IMR-90 (cell line): ENCODE data around the gene BCAS3. TPM values are rescaled to one million over a fixed set of nuclear protein-coding genes. Genes with fewer than 3 reads are reported as not detected.

ENCODE experiments used
- ATAC-seq: fragments of 200-7000 bp; cut with Tn5 transposase; 2 replicates; pipeline ENCODE4 v1.9.1; 2020; ENCODE audit warnings: low read depth, mild to moderate bottlenecking, moderate library complexity
- BruUV-seq: library from RNA; stranded (reverse); fragments of 400-500 nt; replicated peaks from 2 replicates; lab custom pipeline; 2021; lab: Mats Ljungman, UMichigan
- CTCF ChIA-PET: fragments of 300-600 bp; formaldehyde crosslinking; extraction: SDS; loops from one replicate; lab custom pipeline; 2021; ENCODE audit warnings: antibody characterized with exemption; lab: Yijun Ruan, JAX
- POLR2A ChIA-PET: fragments of 300-600 bp; sonication (Branson Sonifier 250); formaldehyde crosslinking; loops from one replicate; lab custom pipeline; 2022; ENCODE audit warnings: antibody characterized with exemption; ENCODE audit not compliant: unreplicated experiment; lab: Charles Lee
- DNase-seq: peaks from one replicate; pipeline ENCODE4 v3.0.0; 2013
- H2AFZ ChIP-seq: replicated peaks from 2 replicates; pipeline ENCODE3; 2013; ENCODE audit warnings: low read length, mild to moderate bottlenecking; ENCODE audit not compliant: poor library complexity
- H2AK5ac ChIP-seq: 2 replicates; pipeline ENCODE4 v1.6.1; 2013; ENCODE audit warnings: low read depth, low read length, inconsistent platforms
- H2AK9ac ChIP-seq: replicated peaks from 2 replicates; pipeline ENCODE3; 2013; ENCODE audit warnings: mild to moderate bottlenecking, low read depth, low read length, moderate library complexity; ENCODE audit not compliant: poor library complexity
- H2BK120ac ChIP-seq: 2 replicates; pipeline ENCODE4 v1.6.1; 2013; ENCODE audit warnings: low read depth, low read length, inconsistent platforms
- H2BK15ac ChIP-seq: 3 replicates; pipeline ENCODE4 v1.6.1; 2013; ENCODE audit warnings: low read depth, low read length, inconsistent platforms
- H2BK20ac ChIP-seq: 2 replicates; pipeline ENCODE4 v1.6.1; 2013; ENCODE audit warnings: low read depth, mild to moderate bottlenecking, inconsistent platforms, low read length, moderate library complexity
- H2BK5ac ChIP-seq: 2 replicates; pipeline ENCODE4 v1.6.1; 2013; ENCODE audit warnings: mild to moderate bottlenecking, low read depth, low read length, inconsistent platforms; ENCODE audit not compliant: poor library complexity, severe bottlenecking
- H3K14ac ChIP-seq: replicated peaks from 2 replicates; pipeline ENCODE4 v1.6.1; 2013; ENCODE audit warnings: low read depth, low read length, inconsistent platforms
- H3K18ac ChIP-seq: 2 replicates; pipeline ENCODE4 v1.6.1; 2013; ENCODE audit warnings: low read depth, low read length, control low read depth
- H3K23ac ChIP-seq: 2 replicates; pipeline ENCODE4 v1.6.1; 2013; ENCODE audit warnings: low read depth, low read length, inconsistent platforms
- H3K27ac ChIP-seq: 2 replicates; pipeline ENCODE4 v1.5.1; 2013; ENCODE audit warnings: mild to moderate bottlenecking, control low read depth, low read length; ENCODE audit not compliant: insufficient read depth
- H3K27me3 ChIP-seq: 2 replicates; pipeline ENCODE4 v1.6.1; 2013; ENCODE audit warnings: low read length; ENCODE audit not compliant: control insufficient read depth, insufficient read depth
- H3K36me3 ChIP-seq: 2 replicates; pipeline ENCODE4 v1.6.1; 2013; ENCODE audit warnings: low read length, mixed read lengths; ENCODE audit not compliant: control insufficient read depth, insufficient read depth
- H3K4ac ChIP-seq: 2 replicates; pipeline ENCODE4 v1.6.1; 2013; ENCODE audit warnings: low read depth, low read length, inconsistent platforms
- H3K4me1 ChIP-seq: 2 replicates; pipeline ENCODE4 v1.6.1; 2013; ENCODE audit warnings: low read length, mixed read lengths; ENCODE audit not compliant: control insufficient read depth, insufficient read depth
- H3K4me2 ChIP-seq: 2 replicates; pipeline ENCODE4 v1.6.1; 2013; ENCODE audit warnings: low read depth, mild to moderate bottlenecking, control low read depth, low read length, moderate library complexity
- H3K4me3 ChIP-seq: 2 replicates; pipeline ENCODE4 v1.5.1; 2013; ENCODE audit warnings: low read depth, mild to moderate bottlenecking, control low read depth, low read length, moderate library complexity; ENCODE audit not compliant: insufficient read depth
- H3K56ac ChIP-seq: 2 replicates; pipeline ENCODE4 v1.6.1; 2013; ENCODE audit warnings: low read length, inconsistent platforms; ENCODE audit not compliant: insufficient read depth; ENCODE audit errors: extremely low read depth
- H3K79me1 ChIP-seq, 2 experiments: 2 replicates each; pipeline ENCODE4 v1.6.1; 2013; ENCODE audit warnings: low read length in 2 of 2, inconsistent platforms in 1 of 2, low read depth in 1 of 2
- H3K9ac ChIP-seq: 2 replicates; pipeline ENCODE4 v1.6.1; 2013; ENCODE audit warnings: low read depth, low read length, control low read depth
- H3K9me1 ChIP-seq: 2 replicates; pipeline ENCODE4 v1.6.1; 2013; ENCODE audit warnings: low read length, inconsistent platforms; ENCODE audit not compliant: insufficient read depth
- H3K9me3 ChIP-seq: 2 replicates; pipeline ENCODE4 v1.6.1; 2013; ENCODE audit warnings: low read length; ENCODE audit not compliant: control insufficient read depth, insufficient read depth
- H4K20me1 ChIP-seq: 2 replicates; pipeline ENCODE4 v1.6.1; 2013; ENCODE audit warnings: low read length, inconsistent platforms; ENCODE audit not compliant: insufficient read depth
- H4K5ac ChIP-seq: 2 replicates; pipeline ENCODE4 v1.6.1; 2013; ENCODE audit warnings: mild to moderate bottlenecking, low read depth, low read length, control low read depth
- H4K8ac ChIP-seq, 2 experiments: 2 replicates each; pipeline ENCODE4 v1.6.1; 2013; ENCODE audit warnings: low read depth in 2 of 2, low read length in 2 of 2, control low read depth in 1 of 2, inconsistent platforms in 1 of 2
- H4K91ac ChIP-seq: 2 replicates; pipeline ENCODE4 v1.6.1; 2013; ENCODE audit warnings: low read depth, low read length, inconsistent platforms; ENCODE audit not compliant: insufficient read depth
- BHLHE40 ChIP-seq: fragments of 150-350 bp; IDR thresholded peaks from 2 replicates; pipeline ENCODE4 v1.6.1; 2016; ENCODE audit warnings: mild to moderate bottlenecking, low read depth, low read length
- CHD1 ChIP-seq: IDR thresholded peaks from 2 replicates; pipeline ENCODE4 v1.6.1; 2012; ENCODE audit warnings: low read depth, low read length, improper control_type of control experiment
- FOS ChIP-seq: fragments of 150-350 bp; IDR thresholded peaks from 2 replicates; pipeline ENCODE4 v1.6.1; 2016; ENCODE audit warnings: low read depth, low read length
- MAFK ChIP-seq: IDR thresholded peaks from 2 replicates; pipeline ENCODE4 v1.6.1; 2012; ENCODE audit warnings: low read depth, low read length, improper control_type of control experiment
- MAZ ChIP-seq: IDR thresholded peaks from 2 replicates; pipeline ENCODE4 v1.6.1; 2012; ENCODE audit warnings: low read depth, mild to moderate bottlenecking, low read length, improper control_type of control experiment, moderate library complexity, borderline replicate concordance
- MXI1 ChIP-seq: IDR thresholded peaks from 2 replicates; pipeline ENCODE4 v1.6.1; 2012; ENCODE audit warnings: low read depth, mild to moderate bottlenecking, low read length, moderate library complexity, borderline replicate concordance
- NFE2L2 ChIP-seq: fragments of 150-350 bp; IDR thresholded peaks from 2 replicates; pipeline ENCODE4 v1.6.1; 2016; ENCODE audit warnings: low read depth, mild to moderate bottlenecking, low read length
- POLR2A ChIP-seq: IDR thresholded peaks from 2 replicates; pipeline ENCODE4 v1.6.1; 2012; ENCODE audit warnings: mild to moderate bottlenecking, low read depth, low read length
- RAD21 ChIP-seq: IDR thresholded peaks from 2 replicates; pipeline ENCODE4 v1.6.1; 2012; ENCODE audit warnings: low read length, improper control_type of control experiment
- RCOR1 ChIP-seq: IDR thresholded peaks from 2 replicates; pipeline ENCODE4 v1.6.1; 2012; ENCODE audit warnings: mild to moderate bottlenecking, low read length, improper control_type of control experiment; ENCODE audit not compliant: insufficient replicate concordance
- SMC3 ChIP-seq: fragments of 150-350 bp; IDR thresholded peaks from 2 replicates; pipeline ENCODE4 v1.6.1; 2016; ENCODE audit warnings: low read depth, mild to moderate bottlenecking, antibody characterized with exemption, low read length, moderate library complexity
- WGBS, 2 experiments: methylation state at CpG; one replicate each; pipeline versions ENCODE4 v1.1.5 to v1.1.7; 2013; ENCODE audit warnings: missing lambda C conversion rate in 2 of 2; ENCODE audit not compliant: insufficient read length in 1 of 2; ENCODE audit errors: extremely low coverage in 2 of 2; 5-methylcytosine and 5-hydroxymethylcytosine counted together
- dilution Hi-C: fragments of 300-500 bp; cut with HindIII; formaldehyde crosslinking; loops from one replicate; pipeline ENCODE4 v1.14.3; 2018; ENCODE audit warnings: low sequenced_read_pairs; ENCODE audit not compliant: unreplicated experiment
- in situ Hi-C: fragments of 300-500 bp; cut with MboI; formaldehyde crosslinking; loops from 3 replicates; pipeline ENCODE4 v1.14.3; 2019; ENCODE audit warnings: low sequenced_read_pairs, inconsistent platforms, mixed read lengths
- intact Hi-C: fragments of 100-400 bp; cut with micrococcal nuclease; formaldehyde crosslinking; loops from 2 replicates; pipeline ENCODE4 v1.10.0; 2022
- polyA plus RNA-seq, 3 experiments: library from polyadenylated mRNA; depleted of rRNA; stranded (reverse); fragments of >200 nt; gene quantifications; 2 replicates each; pipeline ENCODE4 v1.2.3, GENCODE V29; 2012; ENCODE audit warnings: low replicate concordance in 1 of 3
- total RNA-seq: library from RNA; depleted of rRNA; stranded (reverse); fragments of >200 nt; gene quantifications from 2 replicates; pipeline ENCODE4 v1.2.3, GENCODE V29; 2012
- TF ChIP-seq, protein P1 (sequence below): fragments of 150-350 bp; IDR thresholded peaks from 2 replicates; pipeline ENCODE4 v1.6.1; 2016; ENCODE audit warnings: low read depth, mild to moderate bottlenecking, low read length, moderate library complexity, borderline replicate concordance
- TF ChIP-seq, protein P2 (sequence below): conservative IDR thresholded peaks from 2 replicates; pipeline ENCODE4 v1.5.1; 2012; ENCODE audit warnings: mild to moderate bottlenecking, low read depth, low read length, improper control_type of control experiment

BCAS3 gene
- total and polyA plus RNA-seq, 2 of the 4 experiments (the other 2 are of a cell fraction), result 6.3 to 27.1 TPM

DNA sequence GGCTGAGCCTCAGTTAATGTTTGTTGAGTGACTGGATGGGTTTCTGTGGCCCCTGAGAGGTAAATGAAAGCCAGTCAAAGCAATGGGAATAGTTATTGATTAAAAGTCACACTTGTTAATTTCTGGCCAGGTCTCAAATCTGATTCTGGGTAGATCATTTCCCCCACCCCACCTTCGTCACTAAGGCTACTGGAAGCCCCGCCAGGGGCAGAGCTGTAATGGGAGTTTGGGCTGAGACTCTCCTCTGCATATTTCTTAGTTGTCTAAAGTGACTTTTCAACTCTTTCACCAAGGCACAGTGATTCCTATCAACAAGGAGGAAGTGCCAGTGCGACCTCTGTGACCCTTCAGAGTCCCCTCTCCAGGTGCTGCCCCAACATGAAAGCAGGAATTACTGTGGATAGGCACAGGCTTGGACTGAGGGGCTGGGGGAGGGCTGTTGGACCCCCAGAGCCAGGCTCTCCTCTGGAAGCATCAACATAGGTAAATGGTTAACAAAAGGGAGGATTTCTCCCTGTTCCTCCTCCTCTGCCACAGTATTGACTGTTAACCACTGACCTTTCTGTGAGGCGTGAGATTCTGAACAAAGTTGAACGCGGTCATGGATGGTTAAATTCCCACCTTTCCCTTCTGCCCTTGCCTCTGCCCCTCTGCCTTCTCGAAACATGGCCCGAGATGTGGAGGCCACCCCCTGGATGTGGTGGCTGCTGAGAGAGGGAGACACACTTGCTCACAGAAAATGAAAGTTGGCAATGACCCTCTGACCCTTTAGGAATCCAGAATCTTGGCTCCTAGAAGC lies 701.2 kb downstream of the BCAS3 start:
- WGBS, 2 experiments, result no CpG with 5 or more reads among the region's 8 CpGs
- in situ Hi-C loops, result no loop called here

More for the DNA sequence above, 701.2 kb downstream of the BCAS3 start:
- DNase-seq (no peak), ATAC-seq (no peak)
- Histone ChIP-seq H4K20me1 (no peaks in the 10 kb centered on the region), H3K4me1 (peaks cover 3% of the 10 kb centered on the region; the same call in 1 of the 2 replicates), H2BK5ac (no peak overlapping the region), H3K79me1 (peaks cover 0 to 9% of the 10 kb centered on the region in 2 experiments; a peak in 1 of 4 replicates), H4K8ac (no peak overlapping the region), H3K56ac (no peak overlapping the region), H3K27me3 (no peaks in the 10 kb centered on the region), H4K91ac (no peak overlapping the region), H3K9me1 (peaks cover 15% of the 10 kb centered on the region), H3K18ac (no peak overlapping the region), H3K9me3 (no peaks in the 10 kb centered on the region), H4K5ac (no peak overlapping the region), H3K4ac (no peak overlapping the region), H3K14ac (no peak overlapping the region), H2AK5ac (peak overlapping the region; percentile 51), H2BK120ac (no peak overlapping the region), H3K27ac (no peak overlapping the region), H3K23ac (no peak overlapping the region; the same call in 1 of the 2 replicates), H2BK15ac (no peak overlapping the region), H2AK9ac (no peak overlapping the region), H2BK20ac (no peak overlapping the region), H3K4me3 (no peak overlapping the region), H3K9ac (no peak overlapping the region), H2AFZ (no peak overlapping the region), H3K4me2 (no peak overlapping the region), H3K36me3 (no peaks in the 10 kb centered on the region)
- dilution Hi-C loops, result no loop called here
- intact Hi-C loops, result no loop called here
- POLR2A ChIA-PET, result no interaction called here
- TF ChIP-seq SMC3, result no peak
- TF ChIP-seq RAD21, result no peak
- TF ChIP-seq CHD1, result no peak
- TF ChIP-seq FOS, result no peak
- no peak for TF ChIP-seq MAZ
- no peak for TF ChIP-seq NFE2L2
- TF ChIP-seq, protein P1, sequence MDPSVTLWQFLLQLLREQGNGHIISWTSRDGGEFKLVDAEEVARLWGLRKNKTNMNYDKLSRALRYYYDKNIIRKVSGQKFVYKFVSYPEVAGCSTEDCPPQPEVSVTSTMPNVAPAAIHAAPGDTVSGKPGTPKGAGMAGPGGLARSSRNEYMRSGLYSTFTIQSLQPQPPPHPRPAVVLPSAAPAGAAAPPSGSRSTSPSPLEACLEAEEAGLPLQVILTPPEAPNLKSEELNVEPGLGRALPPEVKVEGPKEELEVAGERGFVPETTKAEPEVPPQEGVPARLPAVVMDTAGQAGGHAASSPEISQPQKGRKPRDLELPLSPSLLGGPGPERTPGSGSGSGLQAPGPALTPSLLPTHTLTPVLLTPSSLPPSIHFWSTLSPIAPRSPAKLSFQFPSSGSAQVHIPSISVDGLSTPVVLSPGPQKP, result no peak
- TF ChIP-seq, protein P2, sequence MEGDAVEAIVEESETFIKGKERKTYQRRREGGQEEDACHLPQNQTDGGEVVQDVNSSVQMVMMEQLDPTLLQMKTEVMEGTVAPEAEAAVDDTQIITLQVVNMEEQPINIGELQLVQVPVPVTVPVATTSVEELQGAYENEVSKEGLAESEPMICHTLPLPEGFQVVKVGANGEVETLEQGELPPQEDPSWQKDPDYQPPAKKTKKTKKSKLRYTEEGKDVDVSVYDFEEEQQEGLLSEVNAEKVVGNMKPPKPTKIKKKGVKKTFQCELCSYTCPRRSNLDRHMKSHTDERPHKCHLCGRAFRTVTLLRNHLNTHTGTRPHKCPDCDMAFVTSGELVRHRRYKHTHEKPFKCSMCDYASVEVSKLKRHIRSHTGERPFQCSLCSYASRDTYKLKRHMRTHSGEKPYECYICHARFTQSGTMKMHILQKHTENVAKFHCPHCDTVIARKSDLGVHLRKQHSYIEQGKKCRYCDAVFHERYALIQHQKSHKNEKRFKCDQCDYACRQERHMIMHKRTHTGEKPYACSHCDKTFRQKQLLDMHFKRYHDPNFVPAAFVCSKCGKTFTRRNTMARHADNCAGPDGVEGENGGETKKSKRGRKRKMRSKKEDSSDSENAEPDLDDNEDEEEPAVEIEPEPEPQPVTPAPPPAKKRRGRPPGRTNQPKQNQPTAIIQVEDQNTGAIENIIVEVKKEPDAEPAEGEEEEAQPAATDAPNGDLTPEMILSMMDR, result no peak
- no peak for TF ChIP-seq MAFK
- no peak for TF ChIP-seq POLR2A
- no peak for TF ChIP-seq MXI1
- TF ChIP-seq RCOR1, result no peak
- no peak for TF ChIP-seq BHLHE40
- BruUV-seq, result no TSS peak
- CTCF ChIA-PET, result interaction anchor here (1.4 kb wide), 1 partner anchor 14 kb away, joined by 5 read pairs; no protein-coding TSS in a partner anchor
